GM18508 (cell line): ENCODE results near the gene COLEC11.

ENCODE experiments used
- ATAC-seq: cut with Tn5 transposase; IDR thresholded peaks from one replicate; pipeline ENCODE4 v1.9.1; 2021; ENCODE audit warnings: moderate number of reproducible peaks; ENCODE audit not compliant: insufficient read depth, unreplicated experiment

The COLEC11 gene

GRCh38 chr2:3584608-3585260 is 10.2 kb upstream of the COLEC11 start:
- no peak for ATAC-seq

- no peak for ATAC-seq
Measured at GRCh38 chr2:3585261-3586109, 9.4 kb upstream of the COLEC11 start.

GRCh38 chr2:3586220-3586619 is 8.7 kb upstream of the COLEC11 start:
- no peak for ATAC-seq

GRCh38 chr2:3587021-3587420 is 7.9 kb upstream of the COLEC11 start:
- no peak for ATAC-seq

- no peak for ATAC-seq
Measured at GRCh38 chr2:3587432-3587831, 7.5 kb upstream of the COLEC11 start.

GRCh38 chr2:3588084-3588483 is 6.8 kb upstream of the COLEC11 start:
- no peak for ATAC-seq

- ATAC-seq, result no peak
Measured at GRCh38 chr2:3589086-3589485, 5.8 kb upstream of the COLEC11 start.

- no peak for ATAC-seq
Measured at GRCh38 chr2:3595404-3595803, 492 bp downstream of the COLEC11 start.

- peak; percentile 66 for ATAC-seq
Measured at GRCh38 chr2:3595985-3596384, 1.1 kb downstream of the COLEC11 start.

GRCh38 chr2:3596901-3597417 is 2.0 kb downstream of the COLEC11 start:
- no peak for ATAC-seq

GRCh38 chr2:3597567-3597966 is 2.7 kb downstream of the COLEC11 start:
- no peak for ATAC-seq

GRCh38 chr2:3598197-3598910 is 3.4 kb downstream of the COLEC11 start:
- ATAC-seq, result no peak

GRCh38 chr2:3598912-3599854 is 4.3 kb downstream of the COLEC11 start:
- no peak for ATAC-seq

- ATAC-seq, result no peak
Measured at GRCh38 chr2:3600256-3600855, 5.4 kb downstream of the COLEC11 start.

- ATAC-seq, result no peak
Measured at GRCh38 chr2:3601561-3602271, 6.8 kb downstream of the COLEC11 start.

GRCh38 chr2:3602553-3603339 is 7.8 kb downstream of the COLEC11 start:
- no peak for ATAC-seq

- ATAC-seq, result no peak
Measured at GRCh38 chr2:3603536-3604206, 8.8 kb downstream of the COLEC11 start.
